Lower leg skin (tissue), 4 donors: ENCODE results near the gene AGL. TPM values are rescaled to one million over a fixed set of nuclear protein-coding genes. Genes with fewer than 3 reads are reported as not detected.
"Not testable (repeated sequence)": the region's sequence is repeated elsewhere in the genome, so short reads cannot be mapped to it uniquely, and the experiment has no call there.

ENCODE experiments used
- DNase-seq, 2 donors: peaks; one replicate each; pipeline ENCODE4 v3.0.0-alpha.2; 2019; ENCODE audit warnings: low spot score in 2 of 2
- H3K4me3 ChIP-seq: fragments of 200-600 bp; sonication (generic); 2 replicates; pipeline ENCODE4 v1.5.1; 2017; ENCODE audit warnings: mild to moderate bottlenecking, low read depth; ENCODE audit not compliant: poor library complexity, severe bottlenecking
- CTCF ChIP-seq, 3 donors: fragments of 450-650 bp; IDR thresholded peaks; one replicate each; pipeline ENCODE4 v1.5.1; 2016; ENCODE audit warnings: antibody characterized with exemption in 3 of 3, mild to moderate bottlenecking in 3 of 3, moderate library complexity in 2 of 3
- POLR2A ChIP-seq, 2 donors: fragments of 450-650 bp; IDR thresholded peaks; one replicate each; pipeline ENCODE4 v1.6.1; 2016 to 2017; ENCODE audit warnings: antibody characterized with exemption in 2 of 2, mild to moderate bottlenecking in 1 of 2, moderate library complexity in 1 of 2
- WGBS, 2 donors: methylation state at CpG; one replicate each; pipeline ENCODE4 v1.1.5; 2018; 5-methylcytosine and 5-hydroxymethylcytosine counted together
- intact Hi-C: fragments of 100-400 bp; cut with DNase I; formaldehyde crosslinking; loops from one replicate; pipeline ENCODE4 v1.15.0; 2023; ENCODE audit warnings: low total_unique reads
- total RNA-seq, 4 donors: library from RNA; depleted of rRNA; stranded (reverse); fragments of >200 nt; gene quantifications; one replicate each; pipeline ENCODE4 v1.1.0, GENCODE V29; 2016

Gene AGL
- total RNA-seq, 4 donors from 2014 or later: 8.1 to 12.9 (median 8.8) TPM

- 92 to 98% methylated on average over 1 of the region's 1 CpG for WGBS, 2 donors
- H3K4me3 ChIP-seq: no peak overlapping the region
- intact Hi-C loops: no loop called here
- no peak for DNase-seq
- no peak for TF ChIP-seq POLR2A (IDR thresholded peaks at IDR 0.05)
- no peak for TF ChIP-seq CTCF (IDR thresholded peaks at IDR 0.05)
Observed at GRCh38 chr1:99872063-99872462, 21.9 kb downstream of the AGL start.

DNA sequence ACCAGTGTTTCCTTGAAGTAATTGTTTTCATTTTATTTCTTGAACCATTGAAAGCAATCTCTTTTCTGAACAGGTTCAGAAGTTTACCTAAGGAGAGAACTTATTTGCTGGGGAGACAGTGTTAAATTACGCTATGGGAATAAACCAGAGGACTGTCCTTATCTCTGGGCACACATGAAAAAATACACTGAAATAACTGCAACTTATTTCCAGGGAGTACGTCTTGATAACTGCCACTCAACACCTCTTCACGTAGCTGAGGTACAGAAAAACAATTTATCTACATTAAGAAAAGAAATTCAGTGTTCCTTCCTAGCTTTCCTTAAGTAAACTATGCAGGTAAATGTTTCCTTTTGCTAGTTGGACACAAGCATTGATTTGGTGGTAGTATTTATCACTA lies 27.4 kb downstream of the AGL start:
- DNase-seq: no peak
- H3K4me3 ChIP-seq: no peak overlapping the region
- TF ChIP-seq CTCF (IDR thresholded peaks at IDR 0.05): no peak
- no peak for TF ChIP-seq POLR2A (IDR thresholded peaks at IDR 0.05)
- intact Hi-C loops: no loop called here
- 96 to 97% methylated on average over 3 of the region's 3 CpGs for WGBS, 2 donors

- no peak for TF ChIP-seq POLR2A (IDR thresholded peaks at IDR 0.05)
- TF ChIP-seq CTCF (IDR thresholded peaks at IDR 0.05): no peak
- intact Hi-C loops: no loop called here
- WGBS, 2 donors: 56 to 64% methylated on average over 1 of the region's 1 CpG
- DNase-seq: no peak
- H3K4me3 ChIP-seq: no peak overlapping the region
Observed at GRCh38 chr1:99886179-99886578, 36.0 kb downstream of the AGL start.

GRCh38 chr1:99886841-99887240 lies 36.7 kb downstream of the AGL start:
- TF ChIP-seq CTCF (IDR thresholded peaks at IDR 0.05) (no peak), POLR2A (IDR thresholded peaks at IDR 0.05) (no peak)
- no peak overlapping the region for H3K4me3 ChIP-seq
- DNase-seq: no peak
- intact Hi-C loops: no loop called here

- no peak for DNase-seq
- no peak for TF ChIP-seq CTCF (IDR thresholded peaks at IDR 0.05)
- TF ChIP-seq POLR2A (IDR thresholded peaks at IDR 0.05): no peak
- intact Hi-C loops: no loop called here
- no peak overlapping the region for H3K4me3 ChIP-seq
- WGBS, 2 donors: 94 to 99% methylated on average over 2 of the region's 2 CpGs
Observed at GRCh38 chr1:99887890-99888289, 37.7 kb downstream of the AGL start.

DNA sequence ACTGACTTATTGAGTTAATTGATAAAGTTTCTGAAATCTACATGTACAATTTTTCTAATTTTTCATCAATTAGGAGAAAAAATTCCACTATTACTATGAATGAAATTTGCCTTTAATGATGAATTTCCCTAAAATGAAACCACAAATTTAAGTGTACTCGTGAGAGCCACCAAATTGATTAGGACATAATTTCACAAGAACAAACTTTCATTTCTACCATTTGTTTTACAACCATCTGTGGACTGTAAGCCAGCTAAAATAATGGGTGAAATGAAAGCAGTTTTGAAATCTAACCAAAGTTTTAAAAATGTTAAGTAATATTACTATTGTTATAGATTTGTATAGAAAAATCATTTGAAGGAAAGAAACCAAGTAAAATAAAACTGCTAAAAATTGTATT lies 41.8 kb downstream of the AGL start:
- TF ChIP-seq POLR2A (IDR thresholded peaks at IDR 0.05) (no peak), CTCF (IDR thresholded peaks at IDR 0.05) (no peak)
- WGBS, 2 donors: 64 to 65% methylated on average over 1 of the region's 1 CpG
- intact Hi-C loops: no loop called here
- no peak overlapping the region for H3K4me3 ChIP-seq
- no peak for DNase-seq

GRCh38 chr1:99903278-99903677 lies 53.1 kb downstream of the AGL start:
- WGBS, 2 donors: 97 to 99% methylated on average over 4 of the region's 4 CpGs
- intact Hi-C loops, H3K4me3 ChIP-seq, DNase-seq: not testable (repeated sequence)
